Muscle layer of colon (tissue), 2 donors: ENCODE measurements around the gene PLCG1.

Experiments used
- H3K27ac ChIP-seq: one replicate; pipeline ENCODE4 v1.7.0; 2013; ENCODE audit warnings: low read depth, mild to moderate bottlenecking, low read length, moderate library complexity
- H3K27me3 ChIP-seq, 2 donors: one replicate each; pipeline ENCODE4 v1.7.0; 2013; ENCODE audit warnings: low read length in 2 of 2, mild to moderate bottlenecking in 2 of 2; ENCODE audit not compliant: insufficient read depth in 2 of 2, control insufficient read depth in 1 of 2
- H3K36me3 ChIP-seq: one replicate; pipeline ENCODE4 v1.7.0; 2013; ENCODE audit warnings: mild to moderate bottlenecking, low read length; ENCODE audit not compliant: insufficient read depth
- H3K4me1 ChIP-seq: one replicate; pipeline ENCODE4 v1.7.0; 2013; ENCODE audit warnings: mild to moderate bottlenecking, low read length; ENCODE audit not compliant: insufficient read depth
- H3K4me3 ChIP-seq, 2 donors: one replicate each; pipeline ENCODE4 v1.7.0; 2013; ENCODE audit warnings: low read length in 2 of 2, low read depth in 1 of 2, mild to moderate bottlenecking in 1 of 2, moderate library complexity in 1 of 2
- H3K9ac ChIP-seq: one replicate; pipeline ENCODE4 v1.7.0; 2013; ENCODE audit warnings: low read length
- H3K9me3 ChIP-seq: one replicate; pipeline ENCODE4 v1.7.0; 2013; ENCODE audit warnings: mild to moderate bottlenecking, low read length
- donor health status: abdominal sarcoma.
- donor health status: Adenocarcinoma of cecum.

Gene PLCG1

DNA sequence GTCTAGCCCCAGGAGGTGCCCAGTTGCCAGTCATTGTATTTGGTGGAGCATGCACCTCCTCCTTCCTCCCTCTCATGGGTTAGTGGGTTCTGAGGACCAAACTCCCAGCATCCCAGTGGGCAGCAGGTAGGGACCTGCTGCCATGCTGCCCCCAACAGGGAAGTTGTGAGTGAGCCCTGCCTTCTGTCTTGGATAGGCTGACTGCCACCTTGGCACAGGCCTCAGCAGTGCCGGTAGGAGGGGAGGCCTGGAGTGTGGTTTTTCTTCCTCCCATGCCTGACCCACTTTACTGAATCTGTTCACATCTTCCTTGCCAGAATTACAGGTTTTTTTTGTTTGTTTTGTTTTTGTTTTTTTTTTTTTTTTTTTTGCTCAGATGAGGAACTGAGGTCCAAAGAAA is 24.5 kb downstream of the PLCG1 start:
- Histone ChIP-seq H3K36me3 (peaks cover 54% of the 10 kb centered on the region), H3K4me3 (no peak overlapping the region), H3K27me3 (no peaks in the 10 kb centered on the region), H3K27ac (no peak overlapping the region), H3K9ac (no peak overlapping the region), H3K4me1 (peaks cover 7% of the 10 kb centered on the region), H3K9me3 (no peaks in the 10 kb centered on the region)

DNA sequence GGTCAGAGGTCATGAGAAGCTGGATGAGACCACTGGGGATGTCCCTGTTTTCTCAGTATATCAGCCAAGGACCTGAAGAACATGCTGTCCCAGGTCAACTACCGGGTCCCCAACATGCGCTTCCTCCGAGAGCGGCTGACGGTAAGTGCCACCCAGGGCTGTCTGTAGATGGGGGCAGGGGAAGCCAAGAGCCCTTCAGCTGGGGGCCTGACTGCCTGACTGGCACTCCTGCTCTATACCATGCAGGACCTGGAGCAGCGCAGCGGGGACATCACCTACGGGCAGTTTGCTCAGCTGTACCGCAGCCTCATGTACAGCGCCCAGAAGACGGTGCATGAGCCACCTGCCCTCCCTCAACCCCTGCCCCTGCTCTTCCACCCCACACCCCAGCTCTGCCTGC is 25.1 kb downstream of the PLCG1 start:
- Histone ChIP-seq H3K4me1 (peaks cover 2% of the 10 kb centered on the region), H3K9me3 (no peaks in the 10 kb centered on the region), H3K36me3 (peaks cover 59% of the 10 kb centered on the region), H3K27me3 (no peaks in the 10 kb centered on the region), H3K4me3 (no peak overlapping the region), H3K27ac (no peak overlapping the region), H3K9ac (no peak overlapping the region)

DNA sequence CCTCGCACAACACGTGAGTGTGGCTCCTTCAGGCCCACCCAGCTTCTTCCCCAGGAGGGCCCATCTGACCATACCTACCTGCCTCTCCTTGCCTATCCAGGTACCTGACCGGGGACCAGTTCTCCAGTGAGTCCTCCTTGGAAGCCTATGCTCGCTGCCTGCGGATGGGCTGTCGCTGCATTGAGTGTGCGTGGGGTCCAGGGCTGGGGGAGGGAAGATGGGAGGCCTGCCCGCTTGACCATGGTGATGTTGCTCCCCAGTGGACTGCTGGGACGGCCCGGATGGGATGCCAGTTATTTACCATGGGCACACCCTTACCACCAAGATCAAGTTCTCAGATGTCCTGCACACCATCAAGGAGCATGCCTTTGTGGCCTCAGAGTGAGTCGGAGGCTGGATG is 26.5 kb downstream of the PLCG1 start:
- H3K9ac ChIP-seq: no peak overlapping the region
- no peak overlapping the region for H3K27ac ChIP-seq
- H3K36me3 ChIP-seq: peaks cover 71% of the 10 kb centered on the region

DNA sequence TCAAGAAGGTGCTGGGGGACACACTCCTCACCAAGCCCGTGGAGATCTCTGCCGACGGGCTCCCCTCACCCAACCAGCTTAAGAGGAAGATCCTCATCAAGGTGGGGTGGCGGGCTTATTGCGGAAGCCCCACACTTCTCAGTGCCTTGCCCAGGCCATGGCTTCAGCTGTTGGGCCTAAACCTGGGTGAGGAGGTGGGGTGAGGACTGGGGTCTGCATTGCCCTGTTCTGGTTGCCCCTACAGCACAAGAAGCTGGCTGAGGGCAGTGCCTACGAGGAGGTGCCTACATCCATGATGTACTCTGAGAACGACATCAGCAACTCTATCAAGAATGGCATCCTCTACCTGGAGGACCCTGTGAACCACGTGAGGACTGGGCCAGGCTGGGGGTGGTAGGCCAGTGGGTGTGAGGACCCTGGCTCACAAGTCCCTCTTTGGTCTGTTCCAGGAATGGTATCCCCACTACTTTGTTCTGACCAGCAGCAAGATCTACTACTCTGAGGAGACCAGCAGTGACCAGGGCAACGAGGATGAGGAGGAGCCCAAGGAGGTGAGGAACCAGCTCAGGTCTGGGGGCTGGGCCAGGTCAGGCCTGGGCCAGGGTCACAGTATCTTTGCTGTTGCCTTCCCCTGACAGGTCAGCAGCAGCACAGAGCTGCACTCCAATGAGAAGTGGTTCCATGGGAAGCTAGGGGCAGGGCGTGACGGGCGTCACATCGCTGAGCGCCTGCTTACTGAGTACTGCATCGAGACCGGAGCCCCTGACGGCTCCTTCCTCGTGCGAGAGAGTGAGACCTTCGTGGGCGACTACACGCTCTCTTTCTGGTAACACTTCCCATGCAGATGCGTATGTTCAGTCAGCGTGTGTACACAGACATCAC is 27.9 kb downstream of the PLCG1 start:
- H3K4me3 ChIP-seq: no peak overlapping the region
- peaks cover 77% of the 10 kb centered on the region for H3K36me3 ChIP-seq
- H3K9me3 ChIP-seq: no peaks in the 10 kb centered on the region
- H3K9ac ChIP-seq: no peak overlapping the region
- H3K27me3 ChIP-seq: no peaks in the 10 kb centered on the region
- H3K27ac ChIP-seq: no peak overlapping the region
- H3K4me1 ChIP-seq: no peaks in the 10 kb centered on the region

More for the DNA sequence above, 26.5 kb downstream of the PLCG1 start:
- Histone ChIP-seq H3K27me3 (no peaks in the 10 kb centered on the region), H3K9me3 (no peaks in the 10 kb centered on the region), H3K4me3 (no peak overlapping the region), H3K4me1 (no peaks in the 10 kb centered on the region)

DNA sequence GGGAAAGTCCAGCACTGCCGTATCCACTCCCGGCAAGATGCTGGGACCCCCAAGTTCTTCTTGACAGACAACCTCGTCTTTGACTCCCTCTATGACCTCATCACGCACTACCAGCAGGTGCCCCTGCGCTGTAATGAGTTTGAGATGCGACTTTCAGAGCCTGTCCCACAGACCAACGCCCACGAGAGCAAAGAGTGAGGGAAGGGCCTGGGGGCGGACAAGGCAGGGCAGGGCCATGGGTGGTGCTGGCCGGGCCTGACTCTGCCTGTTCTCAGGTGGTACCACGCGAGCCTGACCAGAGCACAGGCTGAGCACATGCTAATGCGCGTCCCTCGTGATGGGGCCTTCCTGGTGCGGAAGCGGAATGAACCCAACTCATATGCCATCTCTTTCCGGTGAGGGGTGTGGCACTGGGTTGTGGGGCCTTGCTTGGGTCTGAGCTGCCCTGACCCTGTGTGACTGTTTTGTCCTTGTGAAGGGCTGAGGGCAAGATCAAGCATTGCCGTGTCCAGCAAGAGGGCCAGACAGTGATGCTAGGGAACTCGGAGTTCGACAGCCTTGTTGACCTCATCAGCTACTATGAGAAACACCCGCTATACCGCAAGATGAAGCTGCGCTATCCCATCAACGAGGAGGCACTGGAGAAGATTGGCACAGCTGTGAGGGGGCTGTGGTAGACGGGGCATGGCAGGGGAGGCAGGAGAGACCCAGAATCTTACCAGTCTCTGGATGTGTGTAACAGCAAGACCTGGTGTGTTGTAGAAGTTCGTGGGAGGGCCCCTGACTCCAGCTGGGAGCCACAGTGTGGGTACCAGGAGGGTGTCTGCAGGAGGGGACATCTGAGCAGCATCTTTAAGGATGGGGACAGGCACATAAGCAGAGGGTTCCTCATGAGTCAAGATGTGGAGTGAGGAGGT is 29.1 kb downstream of the PLCG1 start:
- no peak overlapping the region for H3K9ac ChIP-seq
- no peak overlapping the region for H3K27ac ChIP-seq
- H3K4me3 ChIP-seq: no peak overlapping the region
- H3K9me3 ChIP-seq: no peaks in the 10 kb centered on the region
- H3K27me3 ChIP-seq: no peaks in the 10 kb centered on the region
- no peaks in the 10 kb centered on the region for H3K4me1 ChIP-seq
- H3K36me3 ChIP-seq: peaks cover 83% of the 10 kb centered on the region

DNA sequence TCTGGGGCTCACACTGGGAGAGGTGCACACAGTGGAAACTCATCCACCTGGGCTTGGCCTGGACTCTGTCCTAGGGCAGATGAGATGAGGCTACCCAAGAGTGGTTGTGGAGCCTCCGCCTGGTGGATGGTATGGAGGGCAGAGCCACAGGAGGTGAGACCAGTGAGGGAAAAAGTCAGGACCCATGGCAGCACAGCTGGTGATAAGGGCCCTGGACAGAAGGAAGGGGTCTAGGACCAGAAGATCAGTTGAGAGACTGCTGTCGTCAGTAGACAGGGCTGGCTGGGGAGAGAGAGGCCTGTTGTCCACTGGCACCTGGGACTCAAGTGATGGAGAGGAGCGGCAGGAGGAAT is 29.8 kb downstream of the PLCG1 start:
- H3K36me3 ChIP-seq: peaks cover 82% of the 10 kb centered on the region
- H3K27me3 ChIP-seq: no peaks in the 10 kb centered on the region
- no peak overlapping the region for H3K9ac ChIP-seq
- H3K4me1 ChIP-seq: no peaks in the 10 kb centered on the region
- no peaks in the 10 kb centered on the region for H3K9me3 ChIP-seq
- no peak overlapping the region for H3K4me3 ChIP-seq
- H3K27ac ChIP-seq: no peak overlapping the region

DNA sequence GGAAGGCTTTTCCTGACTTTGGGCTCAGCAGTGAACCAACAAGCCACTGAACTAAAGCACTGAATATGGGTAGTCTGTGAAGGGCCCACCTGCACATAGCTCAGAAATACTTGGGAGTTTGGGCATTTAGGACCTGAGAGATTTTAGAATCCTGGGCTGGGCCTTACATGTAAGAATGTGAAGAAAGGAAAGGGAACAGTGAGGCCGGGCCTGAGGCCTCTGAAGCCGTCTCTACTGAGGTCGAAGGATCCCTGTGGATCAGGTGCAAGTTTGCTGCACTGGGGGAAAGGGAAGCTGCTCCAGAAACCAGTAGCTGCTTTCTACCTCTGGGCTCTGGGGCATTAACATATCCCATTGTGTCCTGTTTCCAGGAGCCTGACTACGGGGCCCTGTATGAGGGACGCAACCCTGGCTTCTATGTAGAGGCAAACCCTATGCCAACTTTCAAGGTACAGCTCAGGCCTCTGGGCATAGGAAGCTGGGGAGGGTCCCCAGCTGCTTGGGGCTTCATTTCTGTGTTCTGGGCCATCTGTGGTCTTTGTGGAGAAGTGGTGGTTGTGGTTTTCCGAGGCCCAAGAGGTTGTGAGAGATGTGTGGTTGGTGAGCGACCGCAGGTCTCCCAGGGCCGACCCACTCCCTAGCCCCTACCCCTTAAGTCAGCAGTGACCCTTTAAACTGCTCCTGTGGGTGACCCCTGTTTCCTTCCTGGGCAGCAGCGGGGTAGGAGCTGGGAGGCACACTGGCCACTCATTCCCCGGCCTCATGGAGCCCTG is 30.3 kb downstream of the PLCG1 start:
- H3K9ac ChIP-seq: no peak overlapping the region
- no peaks in the 10 kb centered on the region for H3K9me3 ChIP-seq
- no peaks in the 10 kb centered on the region for H3K4me1 ChIP-seq
- no peak overlapping the region for H3K27ac ChIP-seq
- peaks cover 80% of the 10 kb centered on the region for H3K36me3 ChIP-seq
- no peaks in the 10 kb centered on the region for H3K27me3 ChIP-seq
- H3K4me3 ChIP-seq: no peak overlapping the region

DNA sequence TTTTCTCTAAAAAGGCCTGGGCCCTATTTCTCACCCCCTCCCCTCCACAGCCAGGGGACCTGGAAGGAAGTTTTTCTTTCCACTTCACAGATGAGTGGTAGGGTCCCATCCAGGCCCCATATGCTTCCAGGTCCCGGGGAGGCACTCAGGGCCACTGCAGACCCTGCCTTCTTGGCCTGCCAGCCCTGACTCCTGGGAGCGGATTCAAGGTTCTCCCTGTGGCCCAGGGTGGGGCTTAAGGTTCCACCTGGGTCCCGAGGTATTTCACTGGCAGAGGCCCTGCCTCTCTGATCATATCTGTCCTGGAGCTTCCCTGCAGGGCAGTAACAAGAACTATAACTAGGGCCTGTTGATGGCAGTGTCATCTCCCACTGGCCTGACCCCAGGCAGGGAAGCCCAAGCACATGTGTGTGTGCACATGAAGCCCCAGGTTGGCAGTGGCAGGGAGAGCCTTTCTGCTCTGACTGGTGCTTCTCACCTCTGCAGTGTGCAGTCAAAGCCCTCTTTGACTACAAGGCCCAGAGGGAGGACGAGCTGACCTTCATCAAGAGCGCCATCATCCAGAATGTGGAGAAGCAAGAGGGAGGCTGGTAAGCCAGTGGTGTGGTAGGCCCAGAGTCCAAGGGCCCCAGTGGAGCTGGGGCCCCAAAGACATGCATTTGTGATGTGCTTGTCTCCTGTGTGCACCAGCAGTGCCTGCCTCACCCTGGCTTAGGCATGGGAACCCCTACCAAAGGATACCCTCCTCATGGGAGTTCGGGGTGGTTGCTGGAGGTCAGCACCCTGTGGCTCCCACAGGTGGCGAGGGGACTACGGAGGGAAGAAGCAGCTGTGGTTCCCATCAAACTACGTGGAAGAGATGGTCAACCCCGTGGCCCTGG is 31.2 kb downstream of the PLCG1 start:
- no peak overlapping the region for H3K27ac ChIP-seq

DNA sequence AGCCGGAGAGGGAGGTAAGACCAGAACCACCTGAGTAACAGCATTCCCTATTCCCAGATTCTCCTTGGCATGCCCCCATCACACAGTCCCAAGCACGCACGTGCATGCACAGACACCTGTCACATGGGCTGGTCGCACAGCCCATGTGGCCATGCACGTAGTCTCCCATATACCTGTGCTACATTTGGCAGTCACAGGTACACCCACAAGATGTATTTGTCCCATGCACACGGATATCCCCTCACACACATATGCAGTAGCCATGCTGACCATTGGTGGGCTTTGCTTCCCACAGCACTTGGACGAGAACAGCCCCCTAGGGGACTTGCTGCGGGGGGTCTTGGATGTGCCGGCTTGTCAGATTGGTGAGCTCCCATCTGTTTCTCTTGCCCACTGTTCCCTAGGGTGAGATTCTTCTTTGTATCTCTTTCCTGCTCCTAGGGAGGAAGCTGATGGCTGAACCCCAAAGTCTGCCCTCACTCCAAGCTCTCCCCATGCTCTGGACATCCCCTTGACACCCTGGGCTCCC is 31.9 kb downstream of the PLCG1 start:
- peaks cover 76% of the 10 kb centered on the region for H3K36me3 ChIP-seq
- H3K27me3 ChIP-seq: no peaks in the 10 kb centered on the region
- H3K9ac ChIP-seq: no peak overlapping the region

More for the DNA sequence above, 31.2 kb downstream of the PLCG1 start:
- Histone ChIP-seq H3K9me3 (no peaks in the 10 kb centered on the region), H3K9ac (no peak overlapping the region), H3K4me1 (peaks cover 3% of the 10 kb centered on the region), H3K36me3 (peaks cover 76% of the 10 kb centered on the region), H3K27me3 (no peaks in the 10 kb centered on the region), H3K4me3 (no peak overlapping the region)

DNA sequence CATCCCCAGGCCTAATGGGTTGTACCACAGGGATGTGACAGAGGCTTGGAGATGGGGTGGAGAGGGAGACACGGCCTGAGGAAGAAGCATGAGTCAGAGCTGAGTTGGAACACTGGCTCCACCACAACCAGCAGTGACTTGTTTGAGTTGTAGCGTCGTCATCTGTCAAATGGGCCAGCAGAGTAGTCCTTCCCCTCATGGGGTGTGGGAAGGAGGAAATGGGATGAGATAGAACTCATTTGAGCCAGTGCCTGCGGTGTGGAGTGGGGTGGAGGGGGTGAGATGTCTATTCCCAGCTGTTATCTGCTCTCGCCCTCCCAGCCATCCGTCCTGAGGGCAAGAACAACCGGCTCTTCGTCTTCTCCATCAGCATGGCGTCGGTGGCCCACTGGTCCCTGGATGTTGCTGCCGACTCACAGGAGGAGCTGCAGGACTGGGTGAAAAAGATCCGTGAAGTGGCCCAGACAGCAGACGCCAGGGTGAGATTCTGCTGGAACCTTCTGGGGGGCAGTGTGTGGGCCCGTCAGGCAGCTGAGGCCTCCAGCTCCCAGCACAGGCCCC is 32.5 kb downstream of the PLCG1 start:
- peaks cover 71% of the 10 kb centered on the region for H3K36me3 ChIP-seq
- H3K4me1 ChIP-seq: peaks cover 10% of the 10 kb centered on the region
- H3K27ac ChIP-seq: no peak overlapping the region
- H3K27me3 ChIP-seq: no peaks in the 10 kb centered on the region
- no peaks in the 10 kb centered on the region for H3K9me3 ChIP-seq
- no peak overlapping the region for H3K4me3 ChIP-seq
- H3K9ac ChIP-seq: no peak overlapping the region

More for the DNA sequence above, 31.9 kb downstream of the PLCG1 start:
- H3K4me1 ChIP-seq: peaks cover 5% of the 10 kb centered on the region
- no peaks in the 10 kb centered on the region for H3K9me3 ChIP-seq
- H3K4me3 ChIP-seq: no peak overlapping the region
- H3K27ac ChIP-seq: no peak overlapping the region
